AG20443 (cell line): ENCODE measurements around the gene DEPDC5.
"Not testable (repeated sequence)": the region's sequence is repeated elsewhere in the genome, so short reads cannot be mapped to it uniquely, and the experiment has no call there.

Experiments used
- DNase-seq: peaks from one replicate; pipeline ENCODE4 v3.0.0; 2012; ENCODE audit warnings: low spot score, mixed read lengths

The DEPDC5 gene

DNA sequence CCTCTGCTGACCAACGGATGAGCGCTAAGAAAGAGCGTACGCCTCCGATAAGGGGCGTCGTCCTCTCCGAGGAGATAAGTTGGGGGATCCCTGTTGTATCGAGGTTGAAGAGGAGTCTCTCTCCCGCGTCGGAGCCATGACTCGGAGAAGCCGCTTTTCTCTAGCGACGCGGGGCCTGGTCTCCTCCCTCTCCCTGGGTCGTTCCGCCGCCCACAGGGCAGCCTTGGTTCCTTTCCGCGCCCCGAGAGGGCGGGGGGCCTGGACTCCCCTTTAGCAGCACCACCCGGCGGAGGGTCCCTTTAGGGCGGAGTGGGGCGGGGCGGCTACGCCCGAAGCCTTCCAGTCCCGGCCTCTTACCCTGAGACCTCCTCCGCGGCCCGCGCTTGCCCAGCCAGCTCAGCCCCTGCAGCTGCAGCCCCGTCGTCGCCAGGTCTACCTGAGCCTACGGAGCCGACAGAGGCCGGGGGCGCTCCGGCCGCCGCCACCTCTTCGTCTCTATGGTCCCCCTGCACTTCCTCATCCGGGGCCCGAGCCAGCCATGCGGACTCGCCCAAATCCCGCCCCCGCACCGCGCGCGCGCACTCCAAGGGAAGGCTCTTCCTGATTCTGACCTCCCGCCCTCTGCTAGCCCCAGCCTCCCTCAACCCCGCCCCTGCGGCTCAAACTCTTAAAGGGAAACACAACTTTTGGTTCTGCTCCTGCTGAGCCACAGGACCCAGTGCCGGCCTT is 4.0 kb upstream of the DEPDC5 start, which contains the start of gene PRR14L:
Gene PRR14L, minus strand, starts transcription at position 497 of the 729 bp plus-strand sequence. CDS start 11,272 bp downstream, outside the sequence.
- DNase-seq = peak; percentile 97

DNA sequence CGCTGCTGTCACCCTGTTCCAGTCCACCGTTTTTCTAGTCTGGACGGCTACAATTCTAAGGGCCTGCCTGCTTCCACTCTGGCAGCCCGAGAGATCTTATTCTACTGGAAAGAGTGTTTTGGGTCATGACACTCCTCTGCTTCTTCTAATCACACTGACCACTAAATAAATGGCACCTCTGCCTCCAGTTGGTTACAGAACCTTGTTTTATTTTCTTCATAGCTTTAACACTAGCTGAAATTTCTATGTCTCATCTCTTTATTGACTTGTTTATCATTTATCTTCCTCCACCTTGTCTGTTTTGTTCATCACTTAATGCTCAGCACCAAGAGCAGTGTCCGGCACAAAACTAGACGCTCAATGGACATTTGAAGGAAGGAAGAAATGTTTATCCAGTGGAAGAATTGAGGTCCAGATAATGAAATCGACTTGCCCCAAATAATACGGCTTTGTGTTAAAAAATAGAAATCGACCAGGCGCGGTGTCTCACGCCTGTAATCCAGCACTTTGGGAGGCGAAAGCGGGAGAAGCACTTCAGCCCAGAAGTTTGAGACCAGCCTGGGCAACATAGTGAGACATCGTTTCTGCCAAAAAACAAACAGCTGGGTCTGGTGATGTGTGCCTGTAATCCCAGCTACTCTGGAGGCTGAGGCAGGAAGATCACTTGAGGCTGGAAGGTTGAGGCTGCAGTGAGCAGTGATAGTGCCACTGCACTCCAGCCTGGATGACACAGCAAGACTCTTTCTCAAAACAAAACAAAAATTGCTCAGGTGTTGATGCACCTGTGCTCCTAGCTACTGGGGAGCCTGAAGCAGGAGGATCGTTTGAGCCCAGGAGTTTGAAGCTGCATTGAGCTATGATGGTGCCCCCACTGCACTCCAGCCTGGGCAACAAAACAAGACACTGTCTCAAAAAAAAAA is 3.2 kb upstream of the DEPDC5 start:
- no peak for DNase-seq

DNA sequence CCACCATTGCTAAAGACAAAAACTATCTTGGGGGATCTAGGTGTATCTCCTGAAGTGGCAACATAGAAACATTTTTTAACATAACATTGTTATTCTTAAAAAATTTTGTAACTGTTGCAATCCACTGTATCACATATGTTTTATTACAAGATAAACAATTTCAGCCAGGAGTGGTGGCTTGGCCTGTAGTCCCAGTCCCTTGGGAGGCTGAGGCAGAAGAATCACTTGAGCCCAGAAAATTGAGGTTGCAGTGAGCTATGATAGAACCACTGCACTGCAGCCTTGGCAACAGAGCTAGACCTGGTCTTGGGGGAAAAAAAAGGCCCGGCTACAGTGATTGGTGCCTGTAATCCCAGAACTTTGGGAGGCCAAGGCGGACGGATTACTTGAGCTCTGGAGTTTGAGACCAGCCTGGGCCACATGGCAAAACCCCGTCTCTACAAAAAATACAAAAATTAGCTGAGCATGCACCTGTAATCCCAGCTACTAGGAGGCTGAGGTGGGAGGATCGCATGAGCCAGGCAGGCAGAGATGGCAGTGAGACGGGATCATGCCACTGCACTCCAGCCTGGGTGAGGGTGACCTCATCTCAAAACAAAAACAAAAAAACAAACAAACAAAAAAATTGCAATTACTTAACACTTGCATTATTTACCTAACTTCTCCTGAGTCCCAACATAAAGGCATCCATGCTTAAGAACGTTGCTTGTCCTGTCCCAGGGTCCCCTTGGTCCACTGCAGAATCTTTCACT is 1.5 kb upstream of the DEPDC5 start:
- DNase-seq = no peak

DNA sequence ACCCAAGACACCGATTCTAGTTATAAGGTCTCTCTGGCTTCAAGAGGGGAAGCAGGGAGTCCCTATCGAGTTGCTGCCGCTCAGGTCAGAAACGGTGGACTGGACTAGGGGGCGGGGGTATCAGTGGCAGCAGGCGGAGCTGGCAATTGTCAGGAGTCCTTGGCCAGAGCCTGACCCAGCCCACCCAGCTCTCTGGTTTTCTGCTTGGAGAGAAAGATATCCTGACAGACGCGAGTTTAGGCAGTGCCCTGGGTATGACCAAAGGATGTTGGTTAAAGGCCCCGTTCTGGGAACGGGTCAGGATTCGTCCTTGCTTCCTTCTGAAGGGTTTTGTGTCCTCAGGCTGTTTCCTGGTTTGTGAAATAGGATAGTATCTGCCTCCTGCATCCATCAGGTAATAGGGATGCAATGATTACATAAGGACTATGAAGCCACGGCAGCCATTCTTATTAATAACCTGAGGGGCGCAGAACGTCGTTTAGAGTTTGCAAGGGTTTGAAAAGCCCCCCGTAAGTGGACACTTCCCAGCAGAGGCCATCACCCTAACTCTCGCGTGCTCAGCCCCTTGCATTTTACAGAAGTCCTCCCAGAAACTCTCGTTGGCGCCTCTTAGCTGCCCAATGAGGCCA is 700 bp upstream of the DEPDC5 start:
- DNase-seq = peak; percentile 22

DNA sequence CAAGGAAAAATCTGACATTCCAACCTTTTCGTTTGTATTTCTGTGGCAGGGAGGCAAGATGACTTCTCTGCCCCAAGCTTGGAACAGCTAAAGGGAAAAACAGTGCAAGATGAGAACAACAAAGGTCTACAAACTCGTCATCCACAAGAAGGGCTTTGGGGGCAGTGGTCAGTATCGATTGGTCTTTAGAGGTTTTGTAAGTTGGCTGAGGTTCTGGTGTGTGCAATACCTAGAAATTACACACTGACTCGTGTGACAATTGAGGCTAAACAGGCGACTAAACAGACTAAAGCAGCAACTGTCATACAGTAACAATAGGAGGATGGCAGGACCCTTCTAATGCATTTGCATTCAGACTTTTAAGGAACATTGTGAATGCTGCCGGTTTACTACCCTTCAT is 994 bp downstream of the DEPDC5 start:
- DNase-seq = no peak

DNA sequence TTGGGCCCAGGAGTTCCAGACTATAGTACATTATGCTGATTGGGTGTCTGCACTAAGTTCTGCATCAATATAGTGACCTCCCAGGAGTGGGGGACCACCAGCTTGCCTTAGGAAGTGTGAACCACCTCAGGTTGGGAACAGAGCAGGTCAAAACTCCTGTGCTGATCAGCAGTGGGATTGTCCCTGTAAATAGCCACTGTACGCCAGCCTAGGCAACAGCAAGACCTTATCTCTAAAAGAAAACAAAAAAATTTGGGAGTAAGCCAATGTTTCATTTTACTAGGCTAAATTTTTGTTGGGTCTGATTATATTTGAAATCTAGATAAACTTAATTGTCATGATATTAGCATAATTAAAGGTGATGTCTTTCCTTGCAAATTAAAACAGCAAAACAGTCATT is 3.4 kb downstream of the DEPDC5 start:
- DNase-seq = no peak

DNA sequence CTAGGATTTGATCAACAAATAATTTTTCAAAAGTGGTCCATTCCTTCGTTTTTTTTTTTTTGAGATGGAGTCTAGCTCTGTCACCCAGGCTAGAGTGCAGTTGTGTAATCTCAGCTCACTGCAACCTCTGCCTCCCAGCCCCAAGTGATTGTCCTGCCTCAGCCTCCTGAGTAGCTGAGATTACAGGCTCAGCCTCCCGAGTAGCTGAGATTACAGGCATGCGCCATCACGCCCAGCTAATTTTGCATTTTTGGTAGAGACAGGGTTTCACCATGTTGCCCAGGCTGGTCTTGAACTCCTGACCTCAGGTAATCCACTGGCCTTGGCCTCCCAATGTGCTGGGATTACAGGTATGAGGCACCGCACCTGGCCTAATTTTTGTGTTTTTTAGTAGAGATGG is 5.0 kb downstream of the DEPDC5 start:
- not testable (repeated sequence) for DNase-seq

DNA sequence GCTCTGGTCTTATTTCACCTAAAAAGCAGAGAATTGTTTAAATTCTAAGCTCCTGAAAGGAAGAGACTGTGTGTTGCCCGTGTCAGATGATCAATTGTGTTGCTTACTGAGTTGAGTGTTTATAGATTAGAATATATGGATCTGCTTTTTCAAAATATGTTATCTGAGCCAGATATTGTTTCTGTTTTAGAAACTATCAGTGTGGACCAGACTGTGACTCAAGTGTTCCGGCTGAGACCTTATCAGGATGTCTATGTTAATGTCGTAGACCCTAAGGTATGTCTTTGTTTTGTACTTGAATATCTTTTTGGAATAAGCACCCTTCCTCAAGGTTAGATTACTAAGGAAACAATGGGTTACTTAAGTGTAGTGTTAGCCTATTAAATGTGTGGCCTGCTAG is 11.0 kb downstream of the DEPDC5 start:
- no peak for DNase-seq

DNA sequence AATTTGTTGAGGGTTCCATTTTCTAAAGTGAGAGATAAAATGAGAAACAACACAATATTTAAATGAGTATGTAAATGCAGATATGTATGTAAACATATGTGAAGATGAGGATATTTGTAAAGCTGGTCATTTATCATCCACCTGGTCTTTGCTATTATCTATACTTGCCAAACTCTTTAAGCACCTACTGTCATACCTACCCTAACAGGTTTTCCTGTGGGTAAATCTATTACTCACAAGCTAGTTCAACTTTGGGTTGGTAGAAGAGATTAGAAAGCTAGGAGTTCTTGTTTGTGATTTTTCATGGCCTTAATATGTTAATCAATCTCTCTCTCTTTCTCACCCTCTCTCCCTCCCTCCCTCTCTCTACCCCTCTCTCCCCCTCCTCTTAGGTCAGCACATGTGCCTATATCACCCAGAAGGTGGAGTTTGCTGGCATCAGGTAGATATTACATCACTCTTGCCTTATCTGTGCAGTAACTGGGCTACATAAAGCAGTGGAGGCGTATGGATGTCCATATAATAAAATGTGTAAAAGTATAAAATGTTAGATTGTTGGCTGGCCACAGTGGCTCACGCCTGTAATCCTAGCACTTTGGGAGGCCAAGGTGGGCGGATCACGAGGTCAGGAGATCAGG is 14.7 kb downstream of the DEPDC5 start:
- DNase-seq = no peak

DNA sequence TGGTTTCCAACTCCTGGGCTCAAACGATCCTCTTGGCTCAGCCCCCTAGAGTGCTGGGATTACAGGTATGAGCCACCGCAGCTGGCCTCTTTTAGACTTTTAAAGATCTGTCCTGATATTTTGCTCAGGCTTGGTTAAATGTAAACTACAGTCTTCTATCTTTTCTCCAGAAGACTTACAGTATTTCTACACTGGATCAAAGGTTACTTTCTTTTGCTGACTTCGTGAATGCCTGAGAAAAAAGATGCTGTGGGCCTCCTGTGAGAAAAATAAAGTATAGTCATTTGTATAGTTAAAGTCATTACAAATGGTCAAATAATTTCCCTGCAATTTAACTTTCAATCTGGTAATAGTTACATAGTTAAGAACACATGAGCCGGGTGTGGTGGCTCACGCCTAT is 19.6 kb downstream of the DEPDC5 start:
- DNase-seq = no peak

DNA sequence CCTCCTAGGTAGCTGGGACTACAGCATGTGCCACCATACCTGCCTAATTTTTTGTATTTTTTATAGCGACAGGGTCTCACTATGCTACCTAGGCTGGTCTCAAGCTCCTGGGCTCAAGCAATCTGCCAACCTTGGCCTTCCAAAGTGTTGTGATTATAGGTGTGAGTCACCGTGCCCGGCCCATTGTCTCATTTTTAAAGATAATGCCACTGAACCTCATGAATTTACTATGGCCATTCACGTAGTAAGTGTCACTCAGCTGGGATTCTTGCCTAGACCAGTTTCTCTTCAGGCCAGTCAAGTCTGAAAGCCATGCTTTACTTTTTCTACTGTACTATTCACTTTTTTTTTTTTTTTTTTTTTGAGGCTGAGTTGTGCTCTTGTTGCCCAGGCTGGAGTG is 22.4 kb downstream of the DEPDC5 start:
- no peak for DNase-seq

DNA sequence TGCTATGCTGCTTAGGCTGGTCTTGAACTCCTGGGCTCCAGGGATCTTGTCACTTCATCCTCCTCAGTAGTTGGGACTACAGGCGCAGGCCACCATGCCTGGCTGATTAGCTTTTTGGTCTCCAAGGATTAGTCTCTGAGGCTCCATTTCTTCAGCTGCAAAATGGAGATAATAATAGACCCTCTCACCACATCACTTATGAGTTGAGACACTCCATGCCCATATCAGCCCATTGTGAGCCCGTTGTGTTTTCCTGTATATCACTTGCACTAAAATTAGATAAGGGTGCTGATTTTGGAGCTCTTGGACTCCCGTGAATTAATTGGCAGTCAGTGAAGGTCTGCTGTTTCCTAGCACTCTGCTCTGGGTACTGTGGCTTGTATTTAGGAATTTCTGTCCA is 36.0 kb downstream of the DEPDC5 start:
- no peak for DNase-seq

DNA sequence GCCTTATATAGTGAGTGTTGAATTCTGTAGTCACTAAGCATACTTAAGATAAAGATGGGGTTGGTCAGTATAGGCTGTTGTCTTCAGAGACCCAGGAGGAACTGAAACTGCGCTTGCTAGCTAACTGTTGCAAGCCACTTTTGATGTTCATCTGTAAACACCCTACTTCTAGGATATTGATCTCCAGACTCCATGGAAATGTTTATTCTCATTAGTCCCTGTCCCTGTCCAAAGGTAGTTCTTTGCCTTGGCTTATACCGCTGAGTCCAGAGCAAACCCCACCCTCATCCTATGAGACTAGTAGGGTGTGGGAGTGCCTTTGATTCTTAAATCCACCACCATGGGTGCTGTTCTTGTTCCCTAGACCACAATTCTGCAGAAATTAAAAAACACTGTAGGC is 36.4 kb downstream of the DEPDC5 start:
- no peak for DNase-seq

DNA sequence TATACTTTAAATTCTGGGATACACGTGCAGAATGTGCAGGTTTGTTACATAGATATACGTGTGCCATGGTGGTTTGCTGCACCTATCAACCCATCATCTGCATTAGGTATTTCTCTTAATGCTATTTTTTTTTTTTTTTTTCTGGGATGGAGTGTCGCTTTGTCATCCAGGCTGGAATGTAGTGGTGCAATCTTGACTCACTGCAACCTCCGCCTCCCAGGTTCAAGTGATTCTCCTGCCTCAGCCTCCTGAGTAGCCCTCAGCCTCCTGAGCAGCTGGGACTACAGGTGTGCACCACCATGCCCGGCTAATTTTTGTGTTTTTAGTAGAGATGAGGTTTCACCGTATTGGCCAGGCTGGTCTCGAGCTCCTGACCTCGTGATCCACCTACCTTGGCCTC is 45.5 kb downstream of the DEPDC5 start:
- DNase-seq = not testable (repeated sequence)

DNA sequence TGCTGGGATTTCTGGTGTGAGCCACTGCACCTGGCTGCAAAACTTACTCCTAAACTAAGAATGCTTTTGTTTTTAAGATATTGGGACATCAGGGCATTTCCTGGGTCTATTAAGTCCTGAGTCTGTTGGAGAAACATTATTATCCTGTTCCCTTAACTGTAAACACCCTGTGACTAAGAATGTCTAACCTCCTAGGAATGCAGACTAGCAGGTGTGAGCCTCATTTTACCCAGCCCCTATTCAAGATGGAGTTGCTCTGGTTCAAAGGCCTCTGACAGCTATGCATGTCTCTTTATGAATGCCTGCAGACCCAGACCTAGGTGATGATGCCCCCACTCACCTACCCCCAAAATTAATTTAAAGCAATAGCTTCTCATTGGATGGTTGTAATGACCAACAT is 46.2 kb downstream of the DEPDC5 start:
- DNase-seq = no peak

DNA sequence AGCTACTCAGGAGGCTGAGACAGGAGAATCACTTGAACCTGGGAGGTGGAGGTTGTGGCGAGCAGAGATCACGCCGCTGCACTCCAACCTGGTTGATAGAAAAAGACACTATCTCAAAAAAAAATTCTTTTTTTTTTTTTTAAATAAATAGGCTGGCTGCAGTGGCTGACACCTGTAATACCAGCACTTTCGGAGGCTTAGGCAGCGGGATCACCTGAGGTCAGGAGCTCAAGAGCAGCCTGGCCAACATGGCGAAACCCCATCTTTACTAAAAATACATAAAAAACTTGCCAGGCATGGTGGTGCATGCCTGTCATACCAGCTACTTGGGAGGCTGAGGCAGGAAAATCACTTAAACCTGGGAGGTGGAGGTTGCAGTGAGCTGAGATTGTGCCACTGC is 47.0 kb downstream of the DEPDC5 start:
- not testable (repeated sequence) for DNase-seq

DNA sequence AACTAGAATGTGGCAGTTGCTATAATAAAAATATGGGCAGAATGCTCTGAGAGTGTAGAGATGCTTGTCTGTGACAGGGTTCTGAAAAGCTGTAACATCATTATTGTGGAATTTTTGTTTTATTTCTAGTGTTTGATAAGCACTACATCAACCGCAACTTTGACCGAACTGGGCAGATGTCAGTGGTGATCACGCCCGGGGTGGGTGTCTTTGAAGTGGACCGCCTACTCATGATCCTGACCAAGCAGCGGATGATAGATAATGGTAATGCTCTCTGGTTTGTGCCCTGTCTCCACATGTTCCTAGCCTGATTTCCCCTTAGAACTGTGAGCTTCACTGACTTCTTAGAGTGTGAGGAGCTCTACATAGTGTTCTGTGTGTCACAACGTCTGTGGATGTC is 48.8 kb downstream of the DEPDC5 start:
- no peak for DNase-seq

DNA sequence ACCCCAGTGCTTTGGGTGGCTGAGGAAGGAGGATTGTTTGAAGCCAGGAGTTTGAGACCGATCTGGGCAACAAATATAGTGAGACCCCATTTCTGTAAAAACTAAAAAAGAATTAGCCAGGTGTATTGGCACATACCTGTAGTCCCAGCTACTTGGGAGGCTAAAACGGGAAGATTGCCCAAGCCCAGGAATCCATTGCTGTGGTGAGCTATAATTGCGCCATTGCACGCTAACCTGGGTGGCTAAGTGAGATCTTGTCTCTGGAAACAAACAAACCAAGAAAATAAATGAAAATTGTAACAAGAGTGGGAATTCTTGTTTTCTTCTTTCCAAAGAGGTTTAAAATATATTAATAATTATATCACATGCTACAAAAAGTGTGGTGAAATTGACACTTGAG is 52.9 kb downstream of the DEPDC5 start:
- DNase-seq = no peak

DNA sequence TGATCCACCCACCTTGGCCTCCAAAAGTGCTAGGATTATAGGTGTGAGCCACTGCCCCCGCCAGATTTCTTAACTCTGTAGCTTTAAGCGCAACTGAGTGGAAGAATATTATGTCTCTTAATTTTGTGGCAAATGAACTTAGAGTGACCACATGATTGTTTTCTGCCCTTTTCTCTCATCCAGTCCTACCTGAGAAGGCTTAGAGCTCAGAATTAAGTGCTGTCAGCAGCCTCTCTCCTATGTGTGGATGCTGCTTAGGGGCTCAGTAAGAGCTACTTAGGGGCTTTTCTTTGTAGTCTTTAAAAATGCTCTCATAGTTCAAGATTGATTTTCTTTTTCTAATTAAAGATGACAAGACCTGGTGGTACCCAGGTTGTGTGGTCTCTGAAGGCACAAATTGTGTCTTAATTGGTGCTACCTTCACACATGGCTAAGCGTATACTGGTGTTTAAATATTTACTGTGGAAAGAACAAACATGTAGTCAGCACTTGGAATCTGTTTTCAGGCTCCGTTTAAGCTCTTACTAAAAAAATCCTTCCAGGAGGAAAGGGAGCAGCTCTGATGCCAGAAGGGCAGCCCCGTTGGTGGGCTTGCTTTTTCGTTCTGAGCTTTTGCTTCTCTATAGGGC is 59.3 kb downstream of the DEPDC5 start:
- no peak for DNase-seq

DNA sequence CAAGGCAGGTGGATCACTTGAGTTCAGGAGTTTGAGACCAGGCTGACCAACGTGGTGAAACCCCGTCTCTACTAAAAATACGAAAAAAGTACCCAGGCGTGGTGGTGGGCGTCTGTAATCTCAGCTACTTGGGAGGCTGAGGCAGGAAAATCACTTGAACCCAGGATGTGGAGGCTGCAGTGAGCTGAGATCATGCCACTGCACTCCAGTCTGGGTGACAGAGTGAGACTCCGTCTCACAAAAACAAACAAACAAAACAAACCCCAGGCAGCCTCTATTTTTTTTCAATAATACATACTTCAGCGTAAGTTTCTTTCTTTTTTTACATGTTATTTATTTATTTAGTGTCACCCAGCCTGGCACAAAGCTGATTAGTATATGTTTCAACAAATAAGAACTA is 60.1 kb downstream of the DEPDC5 start:
- DNase-seq = not testable (repeated sequence)

DNA sequence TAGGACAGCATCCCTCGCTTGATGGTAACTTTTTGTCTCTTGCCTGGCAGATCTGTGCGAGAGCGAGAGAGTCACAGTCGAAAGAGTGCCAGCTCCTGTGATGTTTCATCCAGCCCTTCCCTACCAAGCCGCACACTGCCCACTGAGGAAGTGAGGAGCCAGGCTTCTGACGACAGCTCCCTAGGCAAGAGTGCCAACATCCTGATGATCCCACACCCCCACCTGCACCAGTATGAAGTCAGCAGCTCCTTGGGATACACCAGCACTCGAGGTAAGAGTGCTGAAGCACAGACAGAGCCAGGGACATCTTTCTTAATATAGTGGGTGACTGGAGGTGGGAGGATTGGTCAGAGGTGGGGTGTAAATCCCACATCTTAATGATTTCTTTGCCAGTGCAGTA is 61.1 kb downstream of the DEPDC5 start:
- DNase-seq = no peak
